HUDEP-2 (cell line): ENCODE results near the gene LTB.
A peak's percentile ranks its signal among the peaks of the same experiment; 100 is the strongest.

Experiments
- DNase-seq, 76 experiments: peaks; one replicate each; lab custom pipeline; 2025; ENCODE audit not compliant: unreplicated experiment in 76 of 76; lab: John Stamatoyannopoulos, UW

LTB gene, protein sequence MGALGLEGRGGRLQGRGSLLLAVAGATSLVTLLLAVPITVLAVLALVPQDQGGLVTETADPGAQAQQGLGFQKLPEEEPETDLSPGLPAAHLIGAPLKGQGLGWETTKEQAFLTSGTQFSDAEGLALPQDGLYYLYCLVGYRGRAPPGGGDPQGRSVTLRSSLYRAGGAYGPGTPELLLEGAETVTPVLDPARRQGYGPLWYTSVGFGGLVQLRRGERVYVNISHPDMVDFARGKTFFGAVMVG

GRCh38 chr6:31582230-31582643 lies at the start of gene LTB:
Gene LTB, minus strand, starts transcription at chr6:31582424. Its CDS starts 7 bp downstream, at chr6:31582417.
- no peak for DNase-seq

GRCh38 chr6:31631681-31632278 lies 49.6 kb upstream of the LTB start:
- no peak for DNase-seq

- DNase-seq: no peak
These were observed 49.0 kb upstream of the LTB start for GRCh38 chr6:31631209-31631608.

GRCh38 chr6:31630177-31630934 lies 48.1 kb upstream of the LTB start:
- DNase-seq: no peak

DNA sequence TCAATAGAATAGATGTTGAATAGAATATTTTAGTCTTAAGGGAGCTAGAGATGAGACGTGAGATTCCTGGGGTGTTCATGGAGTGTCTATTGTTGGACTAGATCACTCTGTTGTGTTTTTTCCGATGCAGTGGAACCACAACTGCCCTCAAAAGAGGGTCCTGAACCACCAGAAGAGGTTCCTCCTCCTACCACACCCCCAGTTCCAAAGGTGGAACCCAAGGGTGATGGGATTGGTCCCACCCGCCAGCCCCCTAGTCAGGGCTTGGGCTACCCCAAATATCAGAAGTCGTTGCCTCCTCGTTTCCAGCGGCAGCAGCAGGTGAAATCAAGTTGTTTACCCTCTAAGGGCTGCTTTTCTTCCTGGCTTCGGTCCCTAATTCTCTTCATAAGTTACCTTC lies 46.8 kb upstream of the LTB start:
- no peak for DNase-seq

DNA sequence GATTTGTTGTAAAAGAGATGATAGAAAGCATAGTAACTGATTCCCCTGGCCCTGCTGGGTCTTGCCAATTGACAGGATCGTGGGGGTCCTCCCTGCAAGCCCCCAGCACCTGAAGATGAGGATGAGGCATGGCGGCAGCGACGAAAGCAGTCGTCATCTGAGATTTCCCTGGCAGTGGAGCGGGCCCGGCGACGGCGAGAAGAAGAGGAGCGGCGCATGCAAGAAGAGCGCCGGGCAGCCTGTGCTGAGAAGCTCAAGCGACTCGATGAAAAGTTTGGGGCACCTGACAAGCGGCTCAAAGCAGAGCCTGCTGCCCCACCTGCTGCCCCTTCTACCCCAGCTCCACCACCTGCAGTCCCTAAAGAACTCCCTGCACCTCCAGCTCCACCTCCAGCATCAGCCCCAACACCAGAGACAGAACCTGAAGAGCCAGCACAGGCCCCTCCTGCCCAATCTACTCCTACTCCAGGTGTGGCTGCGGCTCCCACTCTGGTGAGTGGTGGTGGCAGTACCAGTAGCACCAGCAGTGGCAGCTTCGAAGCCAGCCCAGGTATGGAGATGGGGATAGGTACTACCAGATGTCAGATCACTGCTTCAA lies 45.6 kb upstream of the LTB start:
- DNase-seq: no peak

DNA sequence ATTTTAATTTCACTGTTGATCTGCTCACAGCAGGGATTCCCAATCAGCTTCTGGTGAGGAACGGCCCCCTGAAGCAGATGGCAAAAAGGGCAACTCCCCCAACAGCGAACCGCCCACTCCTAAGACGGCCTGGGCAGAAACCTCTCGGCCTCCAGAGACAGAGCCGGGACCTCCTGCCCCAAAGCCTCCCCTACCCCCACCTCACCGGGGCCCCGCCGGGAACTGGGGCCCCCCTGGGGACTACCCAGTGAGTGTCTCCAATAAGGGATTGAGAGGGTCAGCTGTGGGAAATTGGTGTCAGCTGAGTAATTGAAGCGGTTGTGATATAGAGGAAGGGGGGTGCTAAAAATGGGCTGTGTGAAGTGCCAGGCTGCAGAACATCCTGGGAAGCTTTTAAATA lies 44.7 kb upstream of the LTB start:
- no peak for DNase-seq

- DNase-seq: no peak
These were observed 41.8 kb upstream of the LTB start for GRCh38 chr6:31624070-31624469.

GRCh38 chr6:31622684-31623091 lies 40.5 kb upstream of the LTB start:
- no peak for DNase-seq

DNA sequence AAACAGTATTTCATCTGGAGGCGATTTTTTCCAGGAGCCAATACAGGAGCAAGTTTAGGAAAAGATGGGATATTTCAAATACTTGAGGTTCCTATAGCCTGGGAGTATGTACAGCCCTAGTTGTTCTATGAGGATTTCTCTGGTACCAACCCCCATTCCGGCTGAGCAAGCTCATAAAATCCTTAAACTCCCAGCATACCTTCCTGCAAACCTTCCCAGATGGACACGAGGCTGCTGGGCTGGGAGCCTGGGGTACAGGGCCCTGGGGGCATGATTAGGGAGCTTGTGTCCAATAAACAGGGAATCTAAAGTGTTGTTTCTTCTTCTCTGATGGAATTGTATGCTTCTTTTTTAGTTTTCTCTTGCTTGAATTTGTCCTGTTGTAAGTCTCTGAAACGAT lies 39.8 kb upstream of the LTB start:
- no peak for DNase-seq

- no peak for DNase-seq
These were observed 39.2 kb upstream of the LTB start for GRCh38 chr6:31621320-31621939.

- DNase-seq: peak in 62 of 76 experiments; percentile 35 to 100 (median 82)
These were observed 38.5 kb upstream of the LTB start, which contains the start of gene PRRC2A for GRCh38 chr6:31620586-31621319. Gene PRRC2A, plus strand, starts transcription at chr6:31620715. Its CDS starts 2,075 bp downstream, at chr6:31622790.

DNA sequence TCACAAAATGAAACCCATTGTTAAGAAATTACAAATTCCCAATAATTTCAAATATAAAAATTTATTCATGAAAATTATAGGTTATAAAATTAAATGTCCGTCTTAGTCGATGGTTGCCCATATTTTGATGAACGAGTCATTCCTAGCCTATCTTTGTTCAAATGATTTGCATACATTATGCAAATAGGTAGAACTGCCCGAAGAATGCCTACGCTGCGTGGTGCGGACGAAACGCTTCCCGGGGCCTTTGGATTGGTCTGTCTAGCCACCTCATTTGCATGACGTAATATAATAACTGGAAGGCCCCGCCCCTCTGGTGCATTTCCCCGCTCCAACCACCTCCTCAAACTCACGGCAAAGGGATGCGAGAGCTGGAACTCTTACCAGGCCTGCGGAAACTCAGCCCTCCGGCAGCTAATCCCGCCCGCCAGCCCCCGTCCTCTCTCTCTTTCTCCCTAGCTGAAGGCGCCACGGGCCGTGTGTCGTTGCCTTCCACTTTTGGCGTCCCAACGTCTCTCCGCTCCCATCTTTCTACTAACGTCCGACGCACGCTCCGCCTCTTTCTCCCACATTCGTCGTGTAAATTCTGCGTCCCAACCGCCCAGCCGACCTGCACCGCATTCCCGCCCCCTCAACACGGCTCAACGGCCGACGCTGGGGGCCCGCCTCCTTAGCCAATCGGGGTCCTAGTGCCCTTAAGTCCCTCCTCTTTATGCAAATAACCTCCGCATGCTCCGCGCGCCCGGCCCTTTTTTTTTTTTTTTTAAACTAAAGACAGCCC lies 37.8 kb upstream of the LTB start:
- DNase-seq: peak; percentile 92 to 100 (median 99)

DNA sequence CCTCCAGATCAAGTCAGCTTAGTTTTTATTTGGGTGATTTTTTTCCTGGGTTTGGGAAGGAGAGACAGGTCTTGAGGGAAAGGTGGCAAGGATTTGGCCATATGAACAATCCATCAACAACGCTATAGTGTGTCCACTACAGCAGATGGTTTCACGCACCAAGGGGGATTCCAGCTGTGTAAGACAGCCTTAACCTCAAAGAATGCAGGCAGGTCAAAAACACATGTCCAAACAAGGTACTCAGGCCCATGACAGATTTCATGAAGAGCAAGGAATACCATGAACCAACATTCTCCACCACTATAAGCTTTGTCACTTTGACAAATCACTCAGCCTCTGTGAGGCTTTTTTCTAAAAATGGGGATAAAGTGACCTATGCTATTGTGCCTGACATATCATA lies 34.8 kb upstream of the LTB start:
- DNase-seq: no peak

GRCh38 chr6:31615748-31616147 lies 33.5 kb upstream of the LTB start:
- DNase-seq: no peak

GRCh38 chr6:31614684-31615578 lies 32.7 kb upstream of the LTB start, which contains the start of gene AIF1:
Gene AIF1, plus strand, starts transcription at chr6:31615234. Its CDS starts 96 bp downstream, at chr6:31615330.
- DNase-seq: no peak

- no peak for DNase-seq
These were observed 31.9 kb upstream of the LTB start for GRCh38 chr6:31614075-31614619.

- no peak for DNase-seq
These were observed 28.7 kb upstream of the LTB start for GRCh38 chr6:31610968-31611367.
